ENCODE data around the gene TEP1.
"Not testable (repeated sequence)": the region's sequence is repeated elsewhere in the genome, so short reads cannot be mapped to it uniquely, and the experiment has no call there.

The TEP1 gene

GRCh38 chr14:20412876-20413743, at the start of gene TEP1:
TSS of gene TEP1 (minus strand) at chr14:20413501. CDS start at chr14:20408439, 5,062 bp downstream.
- DNase-seq: peak; percentile 64

GRCh38 chr14:20461225-20462141, 48.2 kb upstream of the TEP1 start, which contains the start of gene PIP4P1:
TSS of gene PIP4P1 (minus strand) at chr14:20461434. CDS start at chr14:20461325, 109 bp downstream.
- DNase-seq: peak; percentile 99

GRCh38 chr14:20460458-20461224, 47.3 kb upstream of the TEP1 start:
- DNase-seq: no peak

GRCh38 chr14:20458031-20458789, 44.9 kb upstream of the TEP1 start:
- no peak for DNase-seq

- no peak for DNase-seq
These were observed 43.7 kb upstream of the TEP1 start for GRCh38 chr14:20456971-20457370.

GRCh38 chr14:20455355-20456300, 42.3 kb upstream of the TEP1 start:
- DNase-seq: peak; percentile 96

GRCh38 chr14:20454516-20455354, 41.4 kb upstream of the TEP1 start, which contains the start of the genes APEX1 and OSGEP:
TSS of gene APEX1 (plus strand) at chr14:20455226. CDS start at chr14:20455646, 420 bp downstream.
TSS of gene OSGEP (minus strand) at chr14:20454812. CDS start at chr14:20454683, 129 bp downstream.
- DNase-seq: peak; percentile 99

GRCh38 chr14:20452831-20453230, 39.5 kb upstream of the TEP1 start:
- not testable (repeated sequence) for DNase-seq

- no peak for DNase-seq
These were observed 33.6 kb upstream of the TEP1 start for GRCh38 chr14:20446889-20447288.

GRCh38 chr14:20443650-20444049, 30.3 kb upstream of the TEP1 start:
- not testable (repeated sequence) for DNase-seq

- no peak for DNase-seq
These were observed 28.2 kb upstream of the TEP1 start for GRCh38 chr14:20441461-20441860.

- DNase-seq: no peak
These were observed 27.6 kb upstream of the TEP1 start for GRCh38 chr14:20440882-20441281.

GRCh38 chr14:20440465-20440864, 27.2 kb upstream of the TEP1 start:
- DNase-seq: no peak

- DNase-seq: no peak
These were observed 25.4 kb upstream of the TEP1 start for GRCh38 chr14:20438664-20439063.

- no peak for DNase-seq
These were observed 23.1 kb upstream of the TEP1 start for GRCh38 chr14:20436363-20436755.

GRCh38 chr14:20435582-20436362, 22.5 kb upstream of the TEP1 start, which contains the start of gene KLHL33:
TSS of gene KLHL33 (minus strand) at chr14:20436166. CDS start at chr14:20435811, 355 bp downstream.
- DNase-seq: no peak

- no peak for DNase-seq
These were observed 21.6 kb upstream of the TEP1 start for GRCh38 chr14:20434701-20435581.
